HG03520 (cell line): ENCODE data around the gene PDE6A.

Source experiments
- ATAC-seq: cut with Tn5 transposase; IDR thresholded peaks from one replicate; pipeline ENCODE4 v1.9.1; 2021; ENCODE audit warnings: mild to moderate bottlenecking, moderate library complexity; ENCODE audit not compliant: unreplicated experiment

The PDE6A gene

DNA sequence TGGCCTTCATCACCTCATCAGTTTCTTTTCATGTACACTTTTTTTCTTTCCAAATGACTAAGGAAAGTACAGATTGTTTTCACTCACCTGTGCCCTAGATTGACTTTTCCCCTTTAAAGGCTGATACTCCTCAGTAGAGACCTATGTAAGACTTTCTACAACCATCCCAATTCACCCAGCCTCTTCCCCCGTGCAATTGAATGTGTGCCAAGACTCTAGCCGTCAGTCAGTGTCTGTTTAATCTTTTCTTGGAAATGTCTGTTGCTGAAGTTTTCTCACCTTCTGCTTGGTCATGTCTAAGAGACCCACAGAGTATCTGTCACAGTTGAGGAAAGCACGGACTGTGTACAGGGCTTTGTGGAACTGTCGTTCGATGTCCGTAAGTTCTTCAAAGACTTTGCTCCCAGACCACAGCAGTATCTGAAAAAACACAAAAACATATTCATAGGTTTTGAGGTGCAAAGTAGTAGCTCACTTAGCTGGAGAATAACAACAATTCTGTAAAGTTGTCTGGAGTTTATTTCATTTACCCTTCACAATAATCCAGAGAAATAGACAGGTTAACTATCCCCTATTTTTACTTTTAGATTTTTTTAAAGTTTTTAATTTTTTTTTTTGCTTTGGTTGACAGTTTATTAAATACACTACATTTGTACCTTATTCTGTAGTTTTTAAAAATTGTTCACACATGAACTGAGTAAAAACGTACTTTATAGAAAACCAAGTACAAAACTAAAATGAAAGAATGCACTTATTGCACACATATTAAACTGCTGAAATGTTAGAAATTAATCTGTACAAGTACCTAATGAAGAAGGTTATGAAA, 13.6 kb downstream of the PDE6A start:
- no peak for ATAC-seq

DNA sequence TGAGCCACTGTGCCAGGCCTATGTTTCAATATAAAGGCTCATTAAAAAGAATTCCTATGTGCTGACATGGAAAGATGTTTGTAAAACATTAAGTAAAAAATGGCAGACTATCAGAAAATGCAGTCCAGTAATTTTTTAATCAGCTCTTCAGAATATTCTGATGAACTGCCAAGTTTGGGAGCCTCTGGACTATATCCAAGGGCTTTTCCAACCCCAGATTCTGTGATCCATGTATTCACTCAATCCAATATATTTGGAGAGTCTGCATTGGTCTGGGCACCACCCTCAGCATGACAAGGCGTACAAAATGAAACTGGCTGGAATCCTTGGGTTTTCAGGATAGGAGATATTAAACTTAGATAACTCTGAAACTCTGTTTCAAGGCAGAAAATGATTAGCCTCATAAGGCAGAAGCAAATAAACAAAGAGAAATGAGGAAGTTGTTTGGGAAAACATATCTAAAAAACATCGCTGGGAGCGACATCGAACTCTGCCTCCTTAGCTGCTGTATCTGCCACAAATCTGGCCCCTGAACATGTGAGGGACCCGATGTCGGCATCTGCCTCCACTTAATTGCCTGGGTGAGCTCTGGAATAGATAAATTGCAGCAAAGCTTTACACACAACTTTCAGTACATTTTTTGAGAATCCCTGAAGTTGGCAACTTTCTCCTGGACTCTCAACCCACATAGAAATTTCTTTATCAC, 14.4 kb downstream of the PDE6A start:
- no peak for ATAC-seq

DNA sequence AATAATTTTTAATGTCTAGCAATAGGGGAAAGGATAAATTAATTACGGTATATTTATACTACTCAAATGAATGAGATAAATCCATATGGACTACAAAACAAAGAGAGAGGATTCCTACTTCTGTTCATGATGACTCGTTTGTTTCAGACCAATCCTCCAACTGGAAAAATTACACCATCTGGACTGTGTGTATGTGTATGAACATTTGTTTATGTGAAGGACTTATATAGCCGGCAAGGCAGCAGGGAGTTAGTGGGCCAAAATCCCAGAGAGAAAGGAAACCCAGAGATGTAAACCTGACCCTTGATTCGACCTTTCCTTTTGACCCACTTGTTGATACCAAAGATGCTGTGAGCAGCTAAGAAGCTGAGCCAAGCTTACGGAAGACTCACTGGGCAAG, 20.1 kb downstream of the PDE6A start:
- ATAC-seq = no peak

- ATAC-seq = no peak
These were observed 21.6 kb downstream of the PDE6A start for GRCh38 chr5:149922950-149923349.

- ATAC-seq = no peak
These were observed 23.0 kb downstream of the PDE6A start for GRCh38 chr5:149921597-149921996.

DNA sequence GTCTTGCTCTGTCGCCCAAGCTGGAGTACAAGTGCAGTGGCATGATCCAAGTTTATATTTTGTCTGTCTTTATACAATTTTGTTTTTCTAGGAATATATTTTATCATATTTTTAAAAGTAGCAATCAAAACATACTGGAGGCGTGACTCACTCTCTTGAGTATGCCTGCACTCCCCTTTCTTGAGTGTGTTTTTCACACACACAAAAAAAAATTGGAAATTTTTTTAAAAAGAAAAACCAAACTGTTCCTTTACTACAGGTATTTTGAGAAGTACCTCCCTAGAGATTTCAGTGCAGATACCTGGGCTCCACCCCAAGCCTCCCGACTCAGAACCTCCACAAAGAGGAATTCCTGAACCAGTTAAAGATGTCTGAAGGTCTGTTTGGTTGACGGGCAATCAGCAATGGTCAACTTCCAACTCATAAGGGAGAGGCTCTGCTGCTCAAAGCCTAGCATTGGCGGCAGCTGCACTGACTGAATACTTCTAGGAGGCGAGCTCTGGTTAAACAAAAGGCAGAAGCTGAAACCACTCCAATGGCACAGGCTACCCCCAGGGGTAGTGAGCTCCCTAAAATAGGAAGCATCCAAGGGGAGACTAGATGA, 27.4 kb downstream of the PDE6A start:
- ATAC-seq = no peak

- no peak for ATAC-seq
These were observed 28.1 kb downstream of the PDE6A start for GRCh38 chr5:149916334-149917072.

DNA sequence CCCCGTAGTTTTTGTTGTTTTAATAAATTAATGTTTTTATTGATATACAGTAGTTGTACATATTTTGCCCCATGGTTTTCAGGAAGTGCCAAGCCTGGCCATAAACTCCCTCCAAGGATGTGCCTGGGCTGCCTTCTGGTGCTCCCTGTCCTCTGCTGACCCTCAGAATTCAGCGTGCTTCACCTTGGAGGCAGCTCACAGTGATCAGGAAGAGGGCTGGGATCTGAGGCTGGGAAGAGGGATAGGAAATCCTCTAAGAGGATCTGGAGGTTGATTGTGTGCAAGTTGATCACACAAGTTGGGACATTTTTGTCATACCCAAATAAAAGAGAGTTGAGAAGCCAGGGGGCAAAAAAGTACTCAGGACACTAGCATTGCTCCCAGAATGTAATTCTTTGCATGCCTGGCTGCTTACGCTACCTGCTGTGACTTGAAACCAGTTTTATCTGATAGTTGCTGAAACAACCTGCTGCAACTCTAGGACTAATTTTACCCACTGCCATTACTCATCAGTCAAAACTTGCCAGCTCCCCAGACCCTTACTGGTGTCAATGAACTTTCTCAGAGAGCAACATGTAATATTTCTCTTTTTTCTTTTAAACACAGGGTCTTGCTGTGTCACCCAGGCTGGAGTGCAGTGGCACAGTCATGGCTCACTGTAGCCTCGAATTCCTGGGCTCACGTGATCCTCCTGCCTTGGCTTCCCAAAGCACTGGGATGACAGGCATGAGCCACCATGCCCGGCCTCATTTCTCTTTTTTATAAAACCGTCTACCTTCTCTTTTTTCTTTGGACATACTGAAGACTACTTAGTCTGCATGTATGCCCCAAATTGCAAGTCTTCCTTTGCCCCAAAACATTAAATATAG, 29.0 kb downstream of the PDE6A start:
- no peak for ATAC-seq

DNA sequence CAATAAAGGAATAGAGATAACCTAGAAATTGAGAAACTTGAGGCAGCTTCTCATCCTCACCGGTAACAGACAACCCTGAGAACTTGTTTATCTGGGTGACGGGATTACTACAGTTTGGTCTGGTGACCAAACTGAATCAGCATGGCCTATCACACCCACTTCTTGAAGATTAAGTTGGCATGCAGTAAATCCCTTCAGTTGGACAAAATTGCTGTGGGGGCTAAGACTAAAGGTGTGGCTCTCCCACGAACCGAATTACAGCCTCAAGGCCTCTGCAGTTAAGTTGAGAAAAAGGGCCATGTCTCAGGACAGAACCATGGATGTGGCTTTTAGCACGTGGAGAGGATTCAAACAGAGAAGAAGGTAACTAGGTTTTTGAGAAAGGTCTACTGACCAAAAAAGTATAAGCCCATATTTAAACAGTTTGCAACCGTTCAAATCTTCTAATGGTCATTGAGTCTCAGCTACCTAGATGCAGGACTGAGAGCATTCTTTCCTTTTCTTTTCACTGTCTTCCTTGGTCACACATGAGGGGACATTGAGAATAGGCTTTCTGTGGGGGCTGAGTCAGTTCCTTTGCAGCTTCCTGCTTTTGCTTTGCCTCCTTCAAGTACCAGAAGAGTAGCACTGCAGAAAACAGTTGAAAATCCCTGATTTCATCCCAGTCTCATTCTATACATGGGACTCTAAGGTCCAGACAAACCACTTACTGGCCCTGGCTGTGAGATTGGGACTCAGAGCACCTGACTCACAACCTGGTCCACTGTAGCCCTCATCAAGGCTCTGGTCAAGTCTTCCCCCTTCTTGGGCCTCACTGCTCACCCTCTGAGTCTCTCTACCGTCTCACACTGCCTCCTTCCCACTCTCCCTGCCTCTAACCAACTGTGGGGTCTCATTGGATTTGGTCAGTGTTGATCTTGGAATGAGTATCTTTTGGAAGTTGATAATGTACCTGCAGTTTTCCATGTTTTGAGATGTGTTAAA, 30.9 kb downstream of the PDE6A start:
- no peak for ATAC-seq

DNA sequence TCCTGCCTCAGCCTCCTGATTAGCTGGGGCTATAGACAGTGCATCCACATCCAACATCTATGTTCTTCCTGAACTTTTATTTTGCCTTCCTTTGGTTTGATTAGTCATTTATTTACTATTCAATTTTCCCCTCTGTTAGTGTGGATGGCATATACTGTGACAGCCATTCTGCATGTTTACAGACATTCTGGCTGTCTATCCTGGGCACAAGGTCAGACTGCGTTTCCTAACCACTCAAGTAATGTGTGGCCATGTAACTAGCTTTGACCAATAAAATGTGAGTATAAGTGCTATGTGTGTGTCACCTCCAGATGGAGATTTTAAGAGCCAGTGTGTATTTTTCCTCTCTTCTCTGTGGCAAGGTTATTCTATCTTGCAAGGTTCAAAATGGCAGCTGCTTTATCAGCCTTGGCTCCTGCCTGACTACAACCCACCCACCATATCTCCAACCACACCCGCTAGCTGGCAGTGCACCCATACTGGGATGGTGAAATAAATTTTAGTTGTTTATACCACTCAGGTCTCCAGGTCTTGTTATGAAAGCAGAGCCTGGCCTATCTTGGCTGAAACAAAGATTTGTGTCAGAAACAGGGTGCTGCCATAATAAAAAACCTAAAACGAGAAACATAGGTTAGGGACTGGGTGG, 32.2 kb downstream of the PDE6A start:
- ATAC-seq = no peak

- no peak for ATAC-seq
These were observed 33.6 kb downstream of the PDE6A start for GRCh38 chr5:149911031-149911430.

- no peak for ATAC-seq
These were observed 36.8 kb downstream of the PDE6A start for GRCh38 chr5:149907828-149908227.

DNA sequence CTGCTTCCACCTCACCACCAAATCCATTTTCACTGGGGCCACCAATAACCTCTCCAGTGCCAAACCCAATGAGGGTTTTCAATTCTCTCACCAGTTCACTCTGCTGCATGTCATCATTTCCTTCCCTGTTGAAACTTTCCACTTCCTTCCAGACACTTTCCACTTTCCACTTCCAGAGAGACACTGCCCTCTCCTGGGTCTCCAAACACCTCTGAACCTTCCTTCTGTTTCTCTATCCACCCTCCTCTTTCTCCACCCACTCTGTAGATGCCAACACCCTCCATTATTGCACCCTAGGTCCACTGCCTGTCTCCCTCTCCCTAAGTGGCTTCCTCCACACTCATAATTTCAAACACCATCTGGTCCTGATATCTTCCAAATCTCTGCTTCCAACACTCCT, 39.6 kb downstream of the PDE6A start:
- no peak for ATAC-seq

- ATAC-seq = no peak
These were observed 40.2 kb downstream of the PDE6A start for GRCh38 chr5:149904293-149904886.

DNA sequence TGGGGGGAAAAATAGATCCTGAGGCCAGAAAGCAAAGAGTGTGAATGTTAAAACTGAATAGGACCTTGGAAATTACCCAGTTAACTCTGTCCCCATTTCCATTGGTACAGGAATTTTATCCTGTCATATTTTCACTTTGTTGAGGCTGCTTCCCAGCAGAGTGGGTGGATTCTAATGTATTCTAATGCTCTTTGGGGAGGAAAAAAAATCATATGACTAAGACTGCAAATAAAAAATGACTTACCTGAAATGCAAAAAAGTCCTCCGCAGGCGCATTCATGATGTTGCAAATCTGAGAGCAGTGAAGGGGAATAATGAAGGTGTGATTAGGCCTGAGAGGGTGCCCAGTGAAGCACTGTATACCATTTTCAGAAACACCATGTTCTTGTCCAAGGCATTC, 41.2 kb downstream of the PDE6A start:
- no peak for ATAC-seq

GRCh38 chr5:149902177-149902576, 42.4 kb downstream of the PDE6A start:
- ATAC-seq = no peak

DNA sequence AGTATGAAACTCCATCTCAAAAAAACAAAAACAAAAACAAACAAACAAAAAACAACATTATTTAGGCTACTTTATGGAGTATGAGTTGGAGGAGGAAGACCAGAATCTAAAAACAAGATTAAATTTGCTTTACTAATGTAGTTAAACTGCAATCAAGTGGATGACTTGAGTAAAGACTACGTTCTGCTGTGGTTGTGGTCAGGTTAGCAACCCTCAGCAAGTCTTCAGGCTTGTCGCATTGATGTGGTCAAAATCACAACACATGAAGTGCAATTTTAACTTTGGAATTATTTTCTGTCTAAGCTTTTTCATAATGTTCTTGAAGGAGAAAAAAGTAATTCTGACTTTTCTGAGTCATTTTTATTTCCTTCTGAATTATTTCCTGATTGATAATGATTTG, 43.1 kb downstream of the PDE6A start:
- ATAC-seq = no peak

DNA sequence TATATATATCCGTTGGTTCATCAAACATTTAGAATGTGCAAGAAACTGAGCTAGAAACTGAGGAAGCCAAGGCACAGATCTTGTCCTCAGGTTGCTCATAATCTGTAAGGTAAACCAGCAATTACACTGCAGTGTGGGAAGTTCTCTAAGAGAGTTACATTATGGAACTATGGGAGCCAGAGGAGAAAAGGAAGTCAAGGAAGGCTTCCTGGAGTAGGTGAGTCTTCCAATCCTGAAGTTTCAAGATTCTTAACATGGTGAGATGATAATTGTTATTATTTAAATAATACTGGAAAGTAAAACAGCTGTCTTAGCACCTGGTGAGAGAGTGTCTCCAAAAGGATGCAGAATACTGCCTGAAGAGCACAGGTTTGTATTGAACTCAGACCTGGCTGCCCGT, 44.2 kb downstream of the PDE6A start:
- ATAC-seq = no peak
